Measurements from ENCODE around the gene WNT5A.

GRCh38 chr3:55427739-55428138 lies 59.4 kb downstream of the WNT5A start:
- no peak for TF ChIP-seq CTCF (IDR thresholded peaks at IDR 0.05 in 8 of 11, conservative IDR thresholded peaks at IDR 0.05 in 3 of 11)
- no peak for TF ChIP-seq POLR2A (IDR thresholded peaks at IDR 0.05)
- TF ChIP-seq POLR2AphosphoS5 (IDR thresholded peaks at IDR 0.05) = no peak

Measured in spleen (tissue), 7 donors.